Suppressor macrophage treated with lipopolysaccharide for 4 hours (primary cell): ENCODE results near the gene TRIM13.
"Not testable (repeated sequence)": the region's sequence is repeated elsewhere in the genome, so short reads cannot be mapped to it uniquely, and the experiment has no call there.

Experiments used
- DNase-seq: peaks from one replicate; pipeline ENCODE4 v3.0.0-alpha.2; 2020

The TRIM13 gene

GRCh38 chr13:49996951-49997895, at the start of gene TRIM13:
TRIM13 (plus strand) TSS chr13:49997042; CDS start chr13:50011941, 14,899 bp downstream.
- DNase-seq: peak; percentile 85

DNA sequence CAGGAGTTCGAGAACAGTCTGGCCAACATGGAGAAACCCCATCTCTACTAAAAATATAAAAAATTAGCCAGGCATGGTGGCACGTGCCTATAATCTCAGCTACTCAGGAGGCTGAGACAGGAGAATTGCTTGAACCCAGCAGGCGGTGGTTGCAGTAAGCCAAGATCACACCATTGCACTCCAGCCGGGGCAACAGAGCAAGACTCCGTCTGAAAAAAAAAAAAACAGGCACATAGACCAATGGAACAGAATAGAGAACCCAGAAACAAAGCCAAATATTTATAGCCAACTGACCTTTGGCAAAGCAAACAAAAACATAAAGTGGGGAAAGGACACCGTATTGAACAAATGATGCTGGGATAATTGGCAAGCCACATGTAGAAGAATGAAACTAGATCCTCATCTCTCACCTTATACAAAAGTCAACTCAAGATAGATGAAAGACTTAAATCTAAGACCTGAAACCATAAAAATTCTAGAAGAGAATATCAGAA, 48.0 kb upstream of the TRIM13 start:
- DNase-seq: not testable (repeated sequence)

DNA sequence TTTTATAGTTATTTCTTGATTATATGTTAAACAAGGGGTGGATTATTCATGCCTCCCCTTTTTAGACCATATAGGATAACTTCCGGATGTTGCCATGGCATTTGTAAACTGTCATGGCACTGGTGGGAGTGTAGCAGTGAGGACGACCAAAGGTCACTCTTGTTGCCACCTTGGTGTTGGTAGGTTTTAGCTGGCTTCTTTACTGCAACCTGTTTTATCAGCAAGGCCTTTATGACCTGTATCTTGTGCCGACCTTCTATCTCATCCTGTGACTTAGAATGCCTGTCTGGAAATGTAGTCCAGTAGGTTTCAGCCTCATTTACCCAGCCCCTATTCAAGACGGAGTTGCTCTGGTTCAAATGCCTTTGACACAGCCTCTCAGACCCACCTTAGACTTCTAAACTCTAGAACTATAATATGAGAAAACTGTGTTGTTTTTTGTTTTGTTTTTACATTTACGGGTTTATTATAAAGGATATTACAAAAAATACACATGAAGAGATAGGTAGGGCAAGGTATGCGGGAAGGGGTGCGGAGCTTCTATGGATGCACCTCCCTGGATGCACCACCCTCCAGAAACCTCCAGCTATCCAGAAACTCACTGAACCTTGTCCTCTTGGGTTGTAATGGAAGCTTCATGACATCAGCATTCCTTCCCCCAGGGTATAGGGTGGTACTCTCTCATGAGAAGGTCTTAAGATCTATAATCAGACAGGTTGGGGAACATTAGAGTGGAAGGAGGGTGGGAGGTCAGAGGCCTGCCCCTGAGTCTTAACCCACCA, 44.9 kb upstream of the TRIM13 start:
- no peak for DNase-seq

GRCh38 chr13:49953560-49953959, 43.3 kb upstream of the TRIM13 start:
- DNase-seq: no peak

GRCh38 chr13:49954674-49955455, 42.0 kb upstream of the TRIM13 start:
- DNase-seq: no peak

DNA sequence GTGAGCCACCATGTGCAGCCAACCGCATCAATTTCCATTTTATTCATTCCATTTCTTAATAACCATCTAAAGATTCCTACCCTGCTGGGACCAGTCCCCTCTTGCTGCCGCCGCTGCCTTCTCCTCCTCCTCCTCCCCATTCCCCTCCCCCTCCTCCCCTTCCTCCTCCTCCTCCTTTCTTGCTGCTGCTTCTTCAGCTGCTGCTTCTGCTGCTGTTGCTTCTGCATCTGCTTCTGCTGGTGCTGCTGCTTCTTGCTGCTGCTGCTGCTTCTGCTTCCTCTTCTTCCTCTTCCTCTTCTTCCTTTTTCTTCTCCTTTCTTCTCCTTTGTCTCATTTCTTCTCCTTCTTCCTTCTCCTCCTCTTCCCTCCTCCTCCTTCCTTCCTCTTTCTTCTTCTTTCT, 40.7 kb upstream of the TRIM13 start:
- DNase-seq: no peak

DNA sequence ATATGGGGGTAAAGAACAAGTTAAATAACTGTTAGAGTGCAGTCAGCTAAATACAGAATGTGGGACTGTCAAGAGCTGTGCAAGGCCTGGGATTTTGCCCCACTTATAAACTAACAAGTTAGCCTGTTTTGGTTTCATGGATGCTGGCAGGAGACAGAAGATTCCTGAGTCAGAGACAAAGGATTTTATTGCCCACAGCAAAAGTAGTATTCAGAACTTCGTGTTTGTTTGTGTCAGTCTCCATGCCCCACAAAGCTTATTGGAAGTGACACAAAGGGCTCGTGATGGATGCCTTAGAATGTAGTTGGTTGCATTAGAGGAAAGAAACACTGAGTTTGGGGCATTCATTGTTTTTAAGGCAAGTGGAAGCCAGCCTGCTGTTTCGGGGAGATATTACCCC, 38.5 kb upstream of the TRIM13 start:
- DNase-seq: no peak

GRCh38 chr13:49967456-49967855, 29.4 kb upstream of the TRIM13 start:
- no peak for DNase-seq

GRCh38 chr13:49972709-49973108, 24.1 kb upstream of the TRIM13 start:
- no peak for DNase-seq

DNA sequence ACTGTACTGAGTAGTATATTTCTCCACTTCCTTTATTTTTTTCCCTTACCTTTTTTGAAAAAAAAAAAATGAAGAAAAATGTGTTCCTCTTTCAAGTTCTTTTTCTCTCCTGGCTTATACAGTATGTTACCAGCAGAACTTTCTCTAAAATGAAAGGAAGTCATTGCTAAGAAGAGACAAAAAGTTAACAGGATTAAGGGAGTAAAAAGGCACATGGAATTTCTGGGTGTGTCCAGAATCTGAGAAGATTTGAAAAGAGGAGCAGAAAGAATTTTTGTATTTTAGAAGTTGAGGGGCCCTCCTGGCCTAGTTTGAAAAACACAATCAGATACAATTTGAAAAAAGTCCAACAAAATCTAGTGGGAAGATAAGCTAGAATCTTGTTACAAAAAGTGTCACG, 21.0 kb upstream of the TRIM13 start:
- DNase-seq: no peak

DNA sequence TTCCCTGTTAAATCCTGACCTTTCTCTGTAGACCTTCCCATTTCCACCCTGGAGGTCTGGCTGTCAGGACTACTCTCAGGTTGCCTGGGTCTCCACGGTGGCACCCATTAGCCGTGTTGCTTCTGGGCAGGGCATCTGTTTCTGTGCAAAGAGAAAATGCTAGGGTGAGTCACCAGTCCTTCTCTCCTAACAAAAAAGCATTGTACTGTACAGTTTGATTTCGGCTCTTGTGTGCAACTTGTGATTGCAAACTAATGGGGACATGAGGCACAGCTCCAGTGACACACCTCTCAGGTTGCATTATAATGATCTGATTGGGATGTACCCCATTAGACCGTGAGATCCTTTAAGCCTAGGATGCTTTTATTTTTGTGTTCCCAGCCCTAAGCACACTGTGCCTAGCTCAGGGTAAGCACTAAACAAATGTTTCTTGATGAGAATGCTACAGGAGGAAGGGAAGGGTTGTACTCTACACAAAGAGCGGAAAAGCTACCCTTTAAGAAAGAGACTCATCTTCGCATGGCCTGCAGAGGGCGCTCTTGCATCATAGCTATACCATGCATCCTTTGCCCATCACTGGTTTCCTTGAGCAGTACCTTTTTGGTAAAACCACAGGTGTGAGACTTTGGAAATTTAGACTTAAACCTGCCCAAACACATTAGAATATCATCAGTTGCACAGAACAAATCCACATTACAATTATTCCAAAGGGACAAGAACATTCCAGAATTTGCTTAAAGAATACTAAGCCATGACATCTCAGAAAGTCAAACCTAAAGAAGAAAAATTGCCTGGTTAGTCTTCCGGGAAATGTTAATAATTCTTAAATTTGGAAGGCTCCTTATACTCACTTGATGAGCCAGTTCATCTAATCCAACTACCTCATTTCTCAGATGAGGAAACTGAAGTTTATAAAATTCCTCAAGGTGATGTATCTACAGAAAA, 20.3 kb upstream of the TRIM13 start:
- DNase-seq: peak; percentile 82

- DNase-seq: no peak
Observed at GRCh38 chr13:49977992-49978391, 18.9 kb upstream of the TRIM13 start.

- DNase-seq: no peak
Observed at GRCh38 chr13:49980266-49980665, 16.6 kb upstream of the TRIM13 start.

DNA sequence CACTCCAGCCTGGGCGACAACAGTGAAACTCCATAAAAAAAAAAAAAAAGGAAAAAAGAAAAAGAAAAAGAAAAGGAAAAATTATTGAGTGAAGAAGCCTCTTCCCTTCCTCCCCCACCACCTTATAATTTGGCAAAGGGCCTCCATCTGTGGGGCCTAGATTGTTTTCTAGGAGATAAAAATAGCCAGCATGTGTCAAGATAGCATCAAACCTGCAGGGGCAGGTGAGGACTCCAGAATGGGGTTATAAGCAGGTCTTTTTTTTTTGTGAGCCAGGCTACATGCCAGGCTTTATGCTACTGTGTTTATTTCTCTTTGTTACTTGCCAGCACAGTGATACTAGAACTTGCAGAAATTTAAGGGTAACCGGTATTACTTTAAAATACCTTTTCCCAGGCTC, 11.7 kb upstream of the TRIM13 start:
- no peak for DNase-seq

- DNase-seq: no peak
Observed at GRCh38 chr13:49986471-49986870, 10.4 kb upstream of the TRIM13 start.

DNA sequence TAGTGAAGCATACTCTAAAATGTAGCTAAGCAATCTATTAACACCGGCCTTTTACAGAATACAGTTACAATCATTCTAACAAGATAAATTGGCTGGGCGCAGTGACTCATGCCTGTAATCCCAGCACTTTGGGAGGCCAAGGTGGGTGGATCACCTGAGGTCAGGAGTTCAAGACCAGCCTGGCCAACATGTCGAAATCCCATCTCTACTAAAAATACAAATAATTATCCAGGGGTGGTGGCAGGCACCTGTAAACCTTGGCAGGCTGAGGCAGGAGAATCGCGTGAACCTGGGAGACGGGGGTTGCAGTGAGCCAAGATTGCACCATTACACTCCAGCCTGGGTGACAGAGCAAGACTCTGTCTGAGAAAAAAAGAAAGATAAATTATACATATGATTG, 6.2 kb upstream of the TRIM13 start:
- DNase-seq: not testable (repeated sequence)

DNA sequence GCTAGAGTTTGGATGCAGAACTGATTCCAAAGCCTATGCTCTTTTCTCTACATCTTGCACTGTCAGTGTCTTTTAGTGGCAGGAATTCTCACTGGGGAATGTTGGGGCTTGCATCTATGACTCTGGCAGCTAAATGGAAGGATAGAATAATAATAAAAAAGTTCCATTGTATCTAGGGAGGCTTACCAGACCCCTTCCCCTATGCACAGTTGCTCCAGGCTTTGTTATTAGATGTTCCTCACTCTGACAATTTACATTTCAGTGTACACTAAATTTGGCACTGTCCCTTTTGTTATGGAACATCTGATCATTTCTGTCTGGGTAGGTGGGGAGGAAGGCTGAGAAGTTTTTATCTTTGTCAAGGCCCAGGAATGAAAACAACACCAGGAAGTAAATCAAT, 3.7 kb upstream of the TRIM13 start:
- DNase-seq: no peak

GRCh38 chr13:49993666-49994065, 3.2 kb upstream of the TRIM13 start:
- DNase-seq: no peak

DNA sequence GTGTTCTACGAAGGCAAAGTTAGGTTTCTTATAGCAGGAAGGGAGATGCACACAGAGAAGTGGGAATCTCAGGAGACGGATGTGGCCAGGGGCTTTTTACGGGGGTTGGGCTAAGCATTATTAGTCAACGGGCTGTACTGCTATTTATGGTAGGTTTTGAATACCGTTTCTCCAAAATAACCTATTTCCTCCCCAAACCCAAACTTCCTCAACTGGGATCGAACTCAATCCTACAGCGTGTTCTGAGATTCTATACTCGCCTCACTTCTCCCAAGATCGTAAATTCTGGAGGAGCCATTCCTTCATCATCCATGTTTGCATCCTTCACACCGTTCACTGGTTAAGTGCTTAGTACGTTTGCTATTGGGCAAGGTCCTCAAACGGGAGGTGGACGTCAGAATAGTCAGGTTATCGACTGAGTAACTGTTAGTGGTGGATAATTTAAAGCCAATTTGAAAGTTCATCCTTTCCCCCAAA, 1.2 kb upstream of the TRIM13 start:
- DNase-seq: peak; percentile 58

- DNase-seq: peak; percentile 95
Observed at GRCh38 chr13:49996161-49996915, 504 bp upstream of the TRIM13 start.

DNA sequence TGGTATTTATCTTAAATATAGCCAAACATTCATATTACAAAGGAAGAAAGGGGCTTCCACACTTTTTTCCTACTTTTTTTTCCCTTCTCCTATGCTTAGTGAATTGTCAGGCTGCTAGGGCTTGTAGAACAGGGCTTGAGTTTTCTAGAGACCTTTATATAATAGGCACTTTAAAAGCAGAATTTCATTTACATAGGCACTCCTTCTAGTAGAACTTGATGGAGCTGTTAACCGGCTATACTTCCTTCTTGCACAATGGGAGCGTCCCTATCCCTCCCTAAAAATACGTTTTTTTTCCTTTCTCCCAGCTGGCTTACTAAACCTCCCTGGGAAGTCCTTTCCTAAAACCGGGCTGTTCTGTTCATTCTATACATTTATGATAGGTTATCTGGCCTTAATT, 1.1 kb downstream of the TRIM13 start:
- DNase-seq: no peak
